Erythroblast (primary cell): ENCODE data around the gene OR6B3.

Experiments
- GATA1 ChIP-seq: IDR thresholded peaks from 2 replicates; pipeline ENCODE4 v1.6.1; 2011; ENCODE audit warnings: low read depth, mild to moderate bottlenecking, control low read depth, low read length, moderate library complexity
- POLR2A ChIP-seq: IDR thresholded peaks from 2 replicates; pipeline ENCODE4 v1.6.1; 2011; ENCODE audit warnings: mild to moderate bottlenecking, low read length

DNA sequence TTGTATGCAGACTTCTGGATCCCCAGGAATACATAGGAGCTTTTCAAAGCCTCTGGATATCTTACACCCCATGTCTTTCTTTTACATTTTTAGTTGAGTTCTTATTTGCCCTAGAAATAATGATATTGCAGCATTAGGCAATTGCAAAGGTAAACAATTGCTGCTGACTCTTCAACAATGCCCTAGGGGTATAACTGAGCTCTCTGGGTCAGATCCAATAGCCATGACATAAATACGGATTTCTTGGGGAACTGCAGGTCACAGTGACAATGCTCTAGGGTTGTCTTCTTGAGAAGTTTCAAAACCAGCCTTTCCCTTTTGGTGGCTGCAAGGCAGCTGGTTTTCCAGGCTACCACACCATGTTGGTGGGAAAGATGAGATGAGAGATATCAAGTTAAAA lies 16.5 kb upstream of the OR6B3 start:
- TF ChIP-seq POLR2A (no peak), GATA1 (no peak)
